GM23338 (cell line): Measurements from ENCODE around the gene ART1. TPM values are rescaled to one million over a fixed set of nuclear protein-coding genes. Genes with fewer than 3 reads are reported as not detected.

Source experiments
- ATAC-seq: fragments of 200-7000 bp; cut with Tn5 transposase; 3 replicates; pipeline ENCODE4 v1.9.1; 2020
- DNase-seq: peaks from one replicate; pipeline ENCODE4 v3.0.0-alpha.2; 2015; ENCODE audit warnings: low spot score
- H2AFZ ChIP-seq: fragments of 200-600 bp; sonication (generic); 2 replicates; pipeline ENCODE4 v1.8.0; 2016; ENCODE audit warnings: antibody characterized with exemption, mild to moderate bottlenecking, moderate library complexity
- H3F3A ChIP-seq: fragments of 200-600 bp; sonication (generic); replicated peaks from 2 replicates; pipeline ENCODE4 v1.8.0; 2017; ENCODE audit warnings: antibody characterized with exemption, mixed run types, low read depth
- H3K27ac ChIP-seq: fragments of 200-600 bp; sonication (generic); 2 replicates; pipeline ENCODE4 v1.6.1; 2016; ENCODE audit warnings: low read depth
- H3K27me3 ChIP-seq: fragments of 200-600 bp; sonication (generic); 2 replicates; pipeline ENCODE4 v1.8.0; 2016; ENCODE audit warnings: mild to moderate bottlenecking, mixed run types, moderate library complexity; ENCODE audit not compliant: insufficient read depth
- H3K36me3 ChIP-seq: fragments of 200-600 bp; sonication (generic); 2 replicates; pipeline ENCODE4 v1.8.0; 2016; ENCODE audit warnings: mild to moderate bottlenecking; ENCODE audit not compliant: insufficient read depth
- H3K4me1 ChIP-seq: fragments of 200-600 bp; sonication (generic); 2 replicates; pipeline ENCODE4 v1.8.0; 2016; ENCODE audit warnings: mild to moderate bottlenecking, moderate library complexity; ENCODE audit not compliant: insufficient read depth
- H3K4me2 ChIP-seq: fragments of 200-600 bp; sonication (generic); 2 replicates; pipeline ENCODE4 v1.7.1; 2017; ENCODE audit warnings: mixed run types
- H3K4me3 ChIP-seq: fragments of 200-600 bp; sonication (generic); 2 replicates; pipeline ENCODE4 v1.6.1; 2016; ENCODE audit warnings: mixed run types
- H3K79me2 ChIP-seq: fragments of 200-600 bp; sonication (generic); replicated peaks from 2 replicates; pipeline ENCODE4 v1.8.0; 2017; ENCODE audit warnings: mild to moderate bottlenecking; ENCODE audit not compliant: insufficient read depth
- H3K9me2 ChIP-seq: fragments of 200-600 bp; sonication (generic); 2 replicates; pipeline ENCODE4 v1.8.0; 2017; ENCODE audit not compliant: insufficient read depth
- H4K20me1 ChIP-seq: fragments of 200-600 bp; sonication (generic); replicated peaks from 2 replicates; pipeline ENCODE4 v1.8.0; 2017; ENCODE audit warnings: mild to moderate bottlenecking; ENCODE audit not compliant: insufficient read depth
- H3K27ac Mint-ChIP-seq: 2 replicates; pipeline ENCODE4 v1.8.0; 2020; ENCODE audit warnings: inconsistent platforms, mild to moderate bottlenecking, moderate library complexity, mixed read lengths
- H3K27me3 Mint-ChIP-seq: 3 replicates; pipeline ENCODE4 v1.8.0; 2022; ENCODE audit warnings: low read depth, mild to moderate bottlenecking, moderate library complexity, mixed read lengths, inconsistent platforms; ENCODE audit not compliant: insufficient read depth, poor library complexity
- H3K36me3 Mint-ChIP-seq: 3 replicates; pipeline ENCODE4 v1.8.0; 2021; ENCODE audit warnings: low read depth, mild to moderate bottlenecking, inconsistent platforms, moderate library complexity, mixed read lengths
- H3K4me1 Mint-ChIP-seq: 3 replicates; pipeline ENCODE4 v1.8.0; 2020; ENCODE audit warnings: mild to moderate bottlenecking, inconsistent platforms, mixed read lengths
- H3K4me3 Mint-ChIP-seq: 3 replicates; pipeline ENCODE4 v1.8.0; 2021; ENCODE audit warnings: moderate library complexity, mild to moderate bottlenecking, inconsistent platforms, mixed read lengths
- H3K9me3 Mint-ChIP-seq: 3 replicates; pipeline ENCODE4 v1.8.0; 2020; ENCODE audit warnings: moderate library complexity, mild to moderate bottlenecking, inconsistent platforms, mixed read lengths
- CREB1 ChIP-seq: fragments of 250-450 bp; sonication (Bioruptor Pico); IDR thresholded peaks from 2 replicates; pipeline ENCODE4 v1.5.0; 2020; ENCODE audit warnings: low read depth, mild to moderate bottlenecking, moderate library complexity
- CTCF ChIP-seq, 2 experiments: fragments of 200-600 bp in 1 of 2; sonication (generic) in 1 of 2; conservative IDR thresholded peaks; 2 replicates each; pipeline versions ENCODE4 v1.5.1 to v1.6.1; 2016 to 2017; ENCODE audit warnings: antibody characterized with exemption in 2 of 2, low read depth in 2 of 2, mild to moderate bottlenecking in 2 of 2, moderate library complexity in 1 of 2
- ETS1 ChIP-seq: IDR thresholded peaks from 2 replicates; pipeline ENCODE4 v1.6.1; 2016; ENCODE audit warnings: antibody characterized with exemption
- EZH2 ChIP-seq: fragments of 200-600 bp; sonication (generic); IDR thresholded peaks from one replicate; pipeline ENCODE4 v1.8.0; 2017; ENCODE audit warnings: antibody characterized with exemption, mild to moderate bottlenecking, low read depth; ENCODE audit not compliant: unreplicated experiment
- EZH2phosphoT487 ChIP-seq: fragments of 200-600 bp; sonication (generic); IDR thresholded peaks from one replicate; pipeline ENCODE4 v1.8.1; 2018; ENCODE audit warnings: antibody characterized with exemption; ENCODE audit not compliant: unreplicated experiment
- JUNB ChIP-seq: IDR thresholded peaks from one replicate; pipeline ENCODE4 v1.6.1; 2016; ENCODE audit warnings: antibody characterized with exemption; ENCODE audit not compliant: unreplicated experiment
- NANOG ChIP-seq: IDR thresholded peaks from 2 replicates; pipeline ENCODE4 v1.6.1; 2016; ENCODE audit warnings: antibody characterized with exemption, borderline replicate concordance
- POLR2AphosphoS5 ChIP-seq: IDR thresholded peaks from 2 replicates; pipeline ENCODE4 v1.6.1; 2016; ENCODE audit warnings: antibody characterized with exemption, low read depth
- REST ChIP-seq: IDR thresholded peaks from one replicate; pipeline ENCODE4 v1.6.1; 2018; ENCODE audit warnings: antibody characterized with exemption; ENCODE audit not compliant: unreplicated experiment
- STAT1 ChIP-seq: IDR thresholded peaks from one replicate; pipeline ENCODE4 v1.6.1; 2016; ENCODE audit warnings: antibody characterized with exemption; ENCODE audit not compliant: unreplicated experiment
- ZNF114 ChIP-seq: fragments of 250-450 bp; sonication (Bioruptor Pico); IDR thresholded peaks from 2 replicates; pipeline ENCODE4 v1.5.0; 2020; ENCODE audit warnings: mild to moderate bottlenecking, moderate library complexity
- ZNF331 ChIP-seq: fragments of 250-450 bp; sonication (Bioruptor Pico); IDR thresholded peaks from 2 replicates; pipeline ENCODE4 v1.5.0; 2020; ENCODE audit warnings: low read depth, mild to moderate bottlenecking, moderate library complexity
- ZNF462 ChIP-seq: fragments of 250-450 bp; sonication (Bioruptor Pico); IDR thresholded peaks from 2 replicates; pipeline ENCODE4 v1.5.0; 2020; ENCODE audit warnings: mild to moderate bottlenecking, moderate library complexity
- polyA plus RNA-seq: library from polyadenylated mRNA; unstranded; fragments of >200 nt; fragmentation: Nextera tagmentation; extraction: Ambion mirVana; gene quantifications from 2 replicates; pipeline ENCODE4 v1.2.1, GENCODE V29; 2016
- total RNA-seq: library from RNA; depleted of rRNA; stranded (reverse); fragments of >200 nt; shearing (Covaris generic); gene quantifications from 2 replicates; pipeline ENCODE4 v1.2.3, GENCODE V29; 2014

Gene ART1
- total and polyA plus RNA-seq, 2 experiments from 2014 or later = not detected

GRCh38 chr11:3703383-3703782 lies 58.5 kb downstream of the ART1 start:
- Histone ChIP-seq H2AFZ (no peak overlapping the region), H3K9me2 (no peaks in the 10 kb centered on the region), H3K4me1 (no peaks in the 10 kb centered on the region), H3K4me2 (no peak overlapping the region), H3K79me2 (peaks cover 1% of the 10 kb centered on the region), H4K20me1 (peaks cover 6% of the 10 kb centered on the region; the same call in 1 of the 2 replicates), H3K36me3 (peaks cover 80% of the 10 kb centered on the region), H3K27me3 (no peaks in the 10 kb centered on the region), H3K4me3 (no peak overlapping the region), H3F3A (0 out of 2 replicates have a peak, but pooled peaks cover 5% of the 10 kb centered on the region), H3K27ac (no peak overlapping the region)
- ATAC-seq = no peak
- no peaks in the 10 kb centered on the region for H3K9me3 Mint-ChIP-seq
- H3K27ac Mint-ChIP-seq = no peak overlapping the region
- no peak overlapping the region for H3K4me3 Mint-ChIP-seq
- H3K4me1 Mint-ChIP-seq = no peaks in the 10 kb centered on the region; the same call in 2 of the 3 replicates
- DNase-seq = no peak
- peaks cover 1% of the 10 kb centered on the region for H3K27me3 Mint-ChIP-seq
- TF ChIP-seq ZNF114 (CRISPR knock-in tag) (no peak), STAT1 (no peak), ZNF462 (no peak), EZH2 (no peak), ZNF331 (CRISPR knock-in tag) (no peak), REST (no peak), NANOG (no peak), EZH2phosphoT487 (no peak), CTCF (conservative IDR thresholded peaks at IDR 0.05; ENCODE audit: low read depth in 2 of 2) (no peak), JUNB (no peak), ETS1 (no peak), CREB1 (CRISPR knock-in tag) (no peak), POLR2AphosphoS5 (no peak)
- H3K36me3 Mint-ChIP-seq = peaks cover 80% of the 10 kb centered on the region
